Neural cell (in vitro differentiated cells): ENCODE data around the gene CREBBP.

ENCODE experiments used
- EP300 ChIP-seq: fragments of 450-650 bp; conservative IDR thresholded peaks from 2 replicates; pipeline ENCODE4 v1.6.1; 2014; ENCODE audit warnings: antibody characterized with exemption, mild to moderate bottlenecking, moderate library complexity; ENCODE audit not compliant: poor library complexity, severe bottlenecking
- EZH2 ChIP-seq: fragments of 200-600, 300-800 bp; shearing (Covaris generic), sonication (generic); IDR thresholded peaks from 2 replicates; pipeline ENCODE4 v1.6.1; 2014; ENCODE audit warnings: antibody characterized with exemption, low read length, borderline replicate concordance, mild to moderate bottlenecking; ENCODE audit not compliant: insufficient read depth, poor library complexity, severe bottlenecking
- POLR2AphosphoS5 ChIP-seq: IDR thresholded peaks from 2 replicates; pipeline ENCODE4 v1.6.1; 2012
- SMC3 ChIP-seq: fragments of 450-650 bp; conservative IDR thresholded peaks from 2 replicates; pipeline ENCODE4 v1.6.1; 2014; ENCODE audit warnings: antibody characterized with exemption, mild to moderate bottlenecking, moderate library complexity; ENCODE audit not compliant: poor library complexity
- TF ChIP-seq, protein P1 (sequence below): fragments of 450-650 bp; IDR thresholded peaks from 2 replicates; pipeline ENCODE4 v1.5.1; 2014; ENCODE audit warnings: antibody characterized with exemption, mild to moderate bottlenecking, moderate library complexity; ENCODE audit not compliant: poor library complexity, severe bottlenecking
- TF ChIP-seq, protein P2 (sequence below): IDR thresholded peaks from 2 replicates; pipeline ENCODE4 v1.6.1; 2012; ENCODE audit warnings: borderline replicate concordance

DNA sequence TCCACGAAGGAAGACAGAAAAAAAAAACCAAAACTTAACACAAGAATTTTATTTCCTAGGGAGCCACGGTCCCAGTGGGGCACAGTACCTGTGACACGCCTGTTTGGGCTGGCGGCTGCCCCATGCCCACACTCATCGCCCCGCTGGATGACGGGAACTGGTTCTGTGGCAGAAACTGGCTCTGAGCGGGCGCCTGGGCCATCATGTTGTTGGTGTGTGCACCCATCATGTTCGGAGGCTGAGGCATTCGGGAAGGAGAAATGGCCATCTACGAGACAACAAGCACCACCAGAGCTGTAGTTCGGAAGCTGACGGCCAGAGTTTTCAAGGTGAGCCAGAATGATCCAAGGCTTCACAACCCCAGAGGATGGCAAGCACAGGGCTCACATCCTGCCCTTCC is 106.8 kb downstream of the CREBBP start:
- TF ChIP-seq, protein P1, sequence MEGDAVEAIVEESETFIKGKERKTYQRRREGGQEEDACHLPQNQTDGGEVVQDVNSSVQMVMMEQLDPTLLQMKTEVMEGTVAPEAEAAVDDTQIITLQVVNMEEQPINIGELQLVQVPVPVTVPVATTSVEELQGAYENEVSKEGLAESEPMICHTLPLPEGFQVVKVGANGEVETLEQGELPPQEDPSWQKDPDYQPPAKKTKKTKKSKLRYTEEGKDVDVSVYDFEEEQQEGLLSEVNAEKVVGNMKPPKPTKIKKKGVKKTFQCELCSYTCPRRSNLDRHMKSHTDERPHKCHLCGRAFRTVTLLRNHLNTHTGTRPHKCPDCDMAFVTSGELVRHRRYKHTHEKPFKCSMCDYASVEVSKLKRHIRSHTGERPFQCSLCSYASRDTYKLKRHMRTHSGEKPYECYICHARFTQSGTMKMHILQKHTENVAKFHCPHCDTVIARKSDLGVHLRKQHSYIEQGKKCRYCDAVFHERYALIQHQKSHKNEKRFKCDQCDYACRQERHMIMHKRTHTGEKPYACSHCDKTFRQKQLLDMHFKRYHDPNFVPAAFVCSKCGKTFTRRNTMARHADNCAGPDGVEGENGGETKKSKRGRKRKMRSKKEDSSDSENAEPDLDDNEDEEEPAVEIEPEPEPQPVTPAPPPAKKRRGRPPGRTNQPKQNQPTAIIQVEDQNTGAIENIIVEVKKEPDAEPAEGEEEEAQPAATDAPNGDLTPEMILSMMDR = no peak
- TF ChIP-seq, protein P2, sequence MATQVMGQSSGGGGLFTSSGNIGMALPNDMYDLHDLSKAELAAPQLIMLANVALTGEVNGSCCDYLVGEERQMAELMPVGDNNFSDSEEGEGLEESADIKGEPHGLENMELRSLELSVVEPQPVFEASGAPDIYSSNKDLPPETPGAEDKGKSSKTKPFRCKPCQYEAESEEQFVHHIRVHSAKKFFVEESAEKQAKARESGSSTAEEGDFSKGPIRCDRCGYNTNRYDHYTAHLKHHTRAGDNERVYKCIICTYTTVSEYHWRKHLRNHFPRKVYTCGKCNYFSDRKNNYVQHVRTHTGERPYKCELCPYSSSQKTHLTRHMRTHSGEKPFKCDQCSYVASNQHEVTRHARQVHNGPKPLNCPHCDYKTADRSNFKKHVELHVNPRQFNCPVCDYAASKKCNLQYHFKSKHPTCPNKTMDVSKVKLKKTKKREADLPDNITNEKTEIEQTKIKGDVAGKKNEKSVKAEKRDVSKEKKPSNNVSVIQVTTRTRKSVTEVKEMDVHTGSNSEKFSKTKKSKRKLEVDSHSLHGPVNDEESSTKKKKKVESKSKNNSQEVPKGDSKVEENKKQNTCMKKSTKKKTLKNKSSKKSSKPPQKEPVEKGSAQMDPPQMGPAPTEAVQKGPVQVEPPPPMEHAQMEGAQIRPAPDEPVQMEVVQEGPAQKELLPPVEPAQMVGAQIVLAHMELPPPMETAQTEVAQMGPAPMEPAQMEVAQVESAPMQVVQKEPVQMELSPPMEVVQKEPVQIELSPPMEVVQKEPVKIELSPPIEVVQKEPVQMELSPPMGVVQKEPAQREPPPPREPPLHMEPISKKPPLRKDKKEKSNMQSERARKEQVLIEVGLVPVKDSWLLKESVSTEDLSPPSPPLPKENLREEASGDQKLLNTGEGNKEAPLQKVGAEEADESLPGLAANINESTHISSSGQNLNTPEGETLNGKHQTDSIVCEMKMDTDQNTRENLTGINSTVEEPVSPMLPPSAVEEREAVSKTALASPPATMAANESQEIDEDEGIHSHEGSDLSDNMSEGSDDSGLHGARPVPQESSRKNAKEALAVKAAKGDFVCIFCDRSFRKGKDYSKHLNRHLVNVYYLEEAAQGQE = no peak
- no peak for TF ChIP-seq EZH2
- no peak for TF ChIP-seq EP300
- no peak for TF ChIP-seq SMC3
- no peak for TF ChIP-seq POLR2AphosphoS5
